Trophoblast cell (in vitro differentiated cells and primary cell): ENCODE data around the gene MCCC2.

Source experiments
- DNase-seq, 2 donors: peaks; one replicate each; pipeline ENCODE4 v3.0.0-alpha.2; 2016
- H2AFZ ChIP-seq: 2 replicates; pipeline ENCODE4 v1.6.1; 2013; ENCODE audit warnings: low read length, moderate library complexity, mild to moderate bottlenecking; ENCODE audit not compliant: insufficient read depth, poor library complexity
- H2AK5ac ChIP-seq: 2 replicates; pipeline ENCODE4 v1.6.1; 2013; ENCODE audit warnings: mild to moderate bottlenecking, low read length
- H2BK120ac ChIP-seq: 2 replicates; pipeline ENCODE4 v1.6.1; 2013; ENCODE audit warnings: low read length, mild to moderate bottlenecking, moderate library complexity; ENCODE audit not compliant: insufficient read depth, poor library complexity
- H2BK12ac ChIP-seq: 2 replicates; pipeline ENCODE4 v1.6.1; 2013; ENCODE audit warnings: mild to moderate bottlenecking, low read length, moderate library complexity
- H2BK5ac ChIP-seq: 2 replicates; pipeline ENCODE4 v1.6.1; 2013; ENCODE audit warnings: low read length, low read depth, moderate library complexity, mild to moderate bottlenecking; ENCODE audit not compliant: poor library complexity
- H3K14ac ChIP-seq: 2 replicates; pipeline ENCODE4 v1.6.1; 2013; ENCODE audit warnings: mild to moderate bottlenecking, low read length
- H3K18ac ChIP-seq: 2 replicates; pipeline ENCODE4 v1.6.1; 2013; ENCODE audit warnings: mild to moderate bottlenecking, low read length
- H3K23ac ChIP-seq: 2 replicates; pipeline ENCODE4 v1.6.1; 2013; ENCODE audit warnings: low read length
- H3K27ac ChIP-seq: 2 replicates; pipeline ENCODE4 v1.5.1; 2013; ENCODE audit warnings: low read depth, mild to moderate bottlenecking, inconsistent platforms, low read length, moderate library complexity
- H3K27me3 ChIP-seq: 2 replicates; pipeline ENCODE4 v1.6.1; 2013; ENCODE audit warnings: inconsistent platforms, mild to moderate bottlenecking, low read length, moderate library complexity; ENCODE audit not compliant: insufficient read depth
- H3K36me3 ChIP-seq, 2 experiments: 1 replicate in 1 of 2; 2 replicates in 1 of 2; pipeline ENCODE4 v1.6.1; 2013; ENCODE audit warnings: low read length in 2 of 2, mild to moderate bottlenecking in 2 of 2, moderate library complexity in 1 of 2; ENCODE audit not compliant: insufficient read depth in 2 of 2, control insufficient read depth in 1 of 2
- H3K4ac ChIP-seq: 2 replicates; pipeline ENCODE4 v1.6.1; 2013; ENCODE audit warnings: low read depth, mild to moderate bottlenecking, low read length, moderate library complexity
- H3K4me1 ChIP-seq, 2 experiments: 1 replicate in 1 of 2; 2 replicates in 1 of 2; pipeline ENCODE4 v1.6.1; 2013; ENCODE audit warnings: low read length in 2 of 2, mild to moderate bottlenecking in 2 of 2, moderate library complexity in 1 of 2; ENCODE audit not compliant: insufficient read depth in 2 of 2, control insufficient read depth in 1 of 2
- H3K4me2 ChIP-seq: 2 replicates; pipeline ENCODE4 v1.6.1; 2013; ENCODE audit warnings: inconsistent platforms, mild to moderate bottlenecking, low read length, moderate library complexity
- H3K4me3 ChIP-seq: 2 replicates; pipeline ENCODE4 v1.5.1; 2013; ENCODE audit warnings: mild to moderate bottlenecking, low read depth, low read length, inconsistent platforms
- H3K79me1 ChIP-seq: one replicate; pipeline ENCODE4 v1.6.1; 2013; ENCODE audit warnings: low read length
- H3K79me2 ChIP-seq: 2 replicates; pipeline ENCODE4 v1.6.1; 2013; ENCODE audit warnings: low read length, mild to moderate bottlenecking; ENCODE audit not compliant: control insufficient read depth, insufficient read depth, poor library complexity
- H3K9ac ChIP-seq: 2 replicates; pipeline ENCODE4 v1.6.1; 2013; ENCODE audit warnings: mild to moderate bottlenecking, low read length
- H3K9me3 ChIP-seq: 2 replicates; pipeline ENCODE4 v1.6.1; 2013; ENCODE audit warnings: low read depth, mild to moderate bottlenecking, control low read depth, inconsistent platforms, low read length; ENCODE audit not compliant: insufficient read depth
- H4K12ac ChIP-seq: 2 replicates; pipeline ENCODE4 v1.6.1; 2013; ENCODE audit warnings: low read depth, mild to moderate bottlenecking, low read length, moderate library complexity
- H4K8ac ChIP-seq: 2 replicates; pipeline ENCODE4 v1.6.1; 2013; ENCODE audit warnings: low read depth, mild to moderate bottlenecking, low read length, moderate library complexity
- H4K91ac ChIP-seq: one replicate; pipeline ENCODE4 v1.6.1; 2013; ENCODE audit warnings: low read depth, mild to moderate bottlenecking, low read length, moderate library complexity
- WGBS: extraction: QIAGEN DNeasy Blood & Tissue Kit; methylation state at CpG from one replicate; pipeline ENCODE4 v1.1.7; 2013; ENCODE audit warnings: missing lambda C conversion rate; ENCODE audit not compliant: insufficient read length, insufficient coverage; ENCODE audit errors: extremely low coverage; 5-methylcytosine and 5-hydroxymethylcytosine counted together

The MCCC2 gene

DNA sequence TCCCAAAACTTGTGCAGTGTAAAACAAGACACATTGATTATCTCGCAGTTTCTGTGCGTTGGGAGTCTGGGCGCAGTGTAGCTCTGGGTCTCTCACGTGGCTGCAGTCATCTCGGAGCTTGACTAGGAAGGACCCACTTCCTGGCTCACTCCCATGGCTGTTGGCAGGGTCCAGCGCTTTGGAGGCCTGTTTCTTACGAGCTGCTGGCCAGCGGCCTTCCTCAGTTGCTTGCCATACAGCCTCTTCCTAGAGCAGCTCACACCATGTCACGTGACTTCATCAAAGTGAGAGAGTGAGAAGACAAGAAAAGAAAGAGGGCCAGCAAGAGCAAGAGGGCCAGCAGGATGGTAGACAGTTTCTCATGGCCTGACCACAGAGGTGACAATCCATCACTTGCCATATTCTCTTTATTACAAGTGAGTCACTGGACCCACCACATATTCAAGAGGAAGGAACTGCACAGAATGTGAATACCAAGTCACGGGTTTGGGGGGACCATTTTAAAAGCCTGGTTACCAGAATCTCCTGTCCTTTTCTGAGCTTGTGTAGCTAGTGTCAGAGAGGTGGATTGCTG, 36.2 kb downstream of the MCCC2 start:
- Histone ChIP-seq H3K9ac (no peak overlapping the region), H2BK12ac (no peak overlapping the region), H3K27me3 (no peaks in the 10 kb centered on the region), H3K23ac (no peak overlapping the region), H3K79me1 (no peaks in the 10 kb centered on the region), H4K12ac (no peak overlapping the region), H2BK5ac (no peak overlapping the region), H3K14ac (no peak overlapping the region), H2BK120ac (no peak overlapping the region), H4K8ac (no peak overlapping the region), H2AFZ (no peak overlapping the region), H4K91ac (no peak overlapping the region), H3K4me2 (no peak overlapping the region), H3K27ac (no peak overlapping the region), H3K4me1 (no peaks in the 10 kb centered on the region), H3K4ac (no peak overlapping the region), H3K36me3 (peaks cover 0 to 2% of the 10 kb centered on the region in 2 experiments), H2AK5ac (no peak overlapping the region), H3K4me3 (no peak overlapping the region), H3K18ac (peak overlapping the region; percentile 76), H3K9me3 (peaks cover 2% of the 10 kb centered on the region), H3K79me2 (no peaks in the 10 kb centered on the region)
- DNase-seq: no peak
- no CpG with 5 or more reads among the region's 10 CpGs for WGBS

DNA sequence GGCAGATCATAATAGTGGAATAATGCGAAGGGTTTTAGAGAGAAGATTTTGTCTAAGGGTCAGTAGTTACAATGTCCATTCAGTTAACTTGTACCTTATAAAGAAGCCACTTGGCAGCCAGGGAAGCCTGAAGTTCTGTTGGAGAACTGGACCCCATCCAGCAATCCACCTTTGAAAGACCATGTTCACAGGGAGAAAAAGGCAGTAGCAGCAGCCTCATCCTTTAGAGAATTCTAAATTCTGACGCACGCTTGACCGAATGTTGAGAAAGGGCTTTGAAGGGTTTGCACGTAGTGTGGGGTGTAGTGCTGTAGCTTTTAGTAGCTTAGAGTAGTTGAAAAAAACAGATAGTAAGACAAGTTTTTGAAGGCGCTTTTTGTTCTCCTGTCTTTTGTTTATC, 42.8 kb downstream of the MCCC2 start:
- Histone ChIP-seq H4K12ac (no peak overlapping the region), H2AFZ (no peak overlapping the region), H2BK12ac (no peak overlapping the region), H3K23ac (no peak overlapping the region), H3K4me2 (no peak overlapping the region), H2BK120ac (no peak overlapping the region), H4K8ac (no peak overlapping the region), H3K4me1 (no peaks in the 10 kb centered on the region), H3K18ac (no peak overlapping the region), H3K4ac (no peak overlapping the region), H3K9me3 (no peaks in the 10 kb centered on the region), H2BK5ac (no peak overlapping the region), H3K27ac (no peak overlapping the region), H3K14ac (no peak overlapping the region), H2AK5ac (no peak overlapping the region), H4K91ac (no peak overlapping the region), H3K27me3 (no peaks in the 10 kb centered on the region), H3K4me3 (no peak overlapping the region), H3K79me2 (no peaks in the 10 kb centered on the region), H3K9ac (no peak overlapping the region), H3K79me1 (no peaks in the 10 kb centered on the region), H3K36me3 (no peaks in the 10 kb centered on the region)
- WGBS: no CpG with 5 or more reads among the region's 6 CpGs
- no peak for DNase-seq

DNA sequence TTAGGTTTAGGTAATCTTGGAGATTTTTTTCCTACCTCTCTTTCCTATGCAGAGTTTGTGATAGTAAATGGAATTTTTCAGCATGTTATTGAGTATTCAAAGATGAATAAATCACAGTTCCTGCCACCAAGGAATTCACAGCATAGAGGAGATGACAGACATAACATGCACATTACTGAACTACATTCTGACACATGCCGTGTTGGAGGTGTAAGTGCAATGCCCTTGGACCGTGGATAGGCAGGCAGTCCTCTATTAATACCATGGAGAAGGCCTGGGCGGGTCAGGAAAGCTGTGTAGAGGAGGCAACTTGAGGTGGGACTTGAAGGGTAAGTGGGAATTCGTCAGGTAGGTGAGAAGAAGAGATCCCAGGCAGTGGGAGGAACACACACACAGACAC, 43.9 kb downstream of the MCCC2 start:
- no peaks in the 10 kb centered on the region for H3K27me3 ChIP-seq
- H3K18ac ChIP-seq: no peak overlapping the region
- peak; percentile 31 to 61 for DNase-seq
- H3K4me2 ChIP-seq: no peak overlapping the region
- H2BK12ac ChIP-seq: no peak overlapping the region
- no peaks in the 10 kb centered on the region for H3K4me1 ChIP-seq
- H3K9me3 ChIP-seq: no peaks in the 10 kb centered on the region
- H3K23ac ChIP-seq: peak overlapping the region; percentile 2
- no peak overlapping the region for H3K4ac ChIP-seq
- no peak overlapping the region for H2AFZ ChIP-seq
- H4K8ac ChIP-seq: no peak overlapping the region
- H3K36me3 ChIP-seq: no peaks in the 10 kb centered on the region
- no peak overlapping the region for H3K14ac ChIP-seq
- no peak overlapping the region for H3K4me3 ChIP-seq
- H2BK5ac ChIP-seq: no peak overlapping the region
- H3K79me1 ChIP-seq: no peaks in the 10 kb centered on the region
- no CpG with 5 or more reads among the region's 4 CpGs for WGBS
- no peak overlapping the region for H4K91ac ChIP-seq
- H3K27ac ChIP-seq: no peak overlapping the region
- no peak overlapping the region for H2BK120ac ChIP-seq
- H4K12ac ChIP-seq: no peak overlapping the region
- no peaks in the 10 kb centered on the region for H3K79me2 ChIP-seq
- no peak overlapping the region for H3K9ac ChIP-seq
- H2AK5ac ChIP-seq: no peak overlapping the region

DNA sequence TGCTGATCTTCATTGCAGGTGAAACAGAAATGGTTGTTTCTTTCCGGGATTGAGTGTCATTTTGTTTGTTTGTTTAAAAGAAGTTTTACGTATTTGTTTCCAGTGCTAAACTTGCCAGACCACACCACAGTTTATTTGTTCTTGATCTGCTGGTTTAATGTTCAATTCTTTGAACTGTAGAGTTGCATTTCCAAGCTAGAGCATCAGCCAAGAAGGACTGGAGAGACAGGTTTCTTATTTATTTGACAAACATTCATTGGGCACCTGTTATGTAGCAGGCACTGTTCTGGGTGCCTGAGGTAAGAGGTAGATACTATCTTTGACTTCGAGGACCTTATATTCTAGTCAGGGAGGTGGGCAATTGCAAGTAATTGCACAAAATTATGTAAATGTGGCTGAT, 45.0 kb downstream of the MCCC2 start:
- no peak overlapping the region for H3K18ac ChIP-seq
- H3K27ac ChIP-seq: no peak overlapping the region
- H4K8ac ChIP-seq: no peak overlapping the region
- DNase-seq: no peak
- no peaks in the 10 kb centered on the region for H3K27me3 ChIP-seq
- no CpG with 5 or more reads among the region's 3 CpGs for WGBS
- H4K12ac ChIP-seq: no peak overlapping the region
- no peak overlapping the region for H2AK5ac ChIP-seq
- H2BK5ac ChIP-seq: no peak overlapping the region
- no peak overlapping the region for H3K23ac ChIP-seq
- H3K4me1 ChIP-seq: no peaks in the 10 kb centered on the region
- no peaks in the 10 kb centered on the region for H3K36me3 ChIP-seq
- H3K4me2 ChIP-seq: no peak overlapping the region
- no peak overlapping the region for H2BK120ac ChIP-seq
- no peak overlapping the region for H2BK12ac ChIP-seq
- H3K4me3 ChIP-seq: no peak overlapping the region
- H4K91ac ChIP-seq: no peak overlapping the region
- no peak overlapping the region for H3K9ac ChIP-seq
- no peaks in the 10 kb centered on the region for H3K9me3 ChIP-seq
- H3K79me2 ChIP-seq: no peaks in the 10 kb centered on the region
- no peak overlapping the region for H3K4ac ChIP-seq
- no peaks in the 10 kb centered on the region for H3K79me1 ChIP-seq
- H2AFZ ChIP-seq: no peak overlapping the region
- no peak overlapping the region for H3K14ac ChIP-seq
